SU-DHL-6 (cell line): Measurements from ENCODE around the gene GNE.

ENCODE experiments used
- EZH2phosphoT487 ChIP-seq: fragments of 200-600 bp; sonication (generic), shearing (Covaris generic); conservative IDR thresholded peaks from 2 replicates; pipeline ENCODE4 v1.6.1; 2018; ENCODE audit warnings: mild to moderate bottlenecking, antibody characterized with exemption, low read length, moderate library complexity, mixed read lengths
- TF ChIP-seq, protein P1 (sequence below): fragments of 200-600 bp; sonication (generic); IDR thresholded peaks from one replicate; pipeline ENCODE4 v1.5.1; 2017; ENCODE audit warnings: antibody characterized with exemption, mild to moderate bottlenecking, low read length, moderate library complexity; ENCODE audit not compliant: insufficient read depth, poor library complexity, severe bottlenecking

DNA sequence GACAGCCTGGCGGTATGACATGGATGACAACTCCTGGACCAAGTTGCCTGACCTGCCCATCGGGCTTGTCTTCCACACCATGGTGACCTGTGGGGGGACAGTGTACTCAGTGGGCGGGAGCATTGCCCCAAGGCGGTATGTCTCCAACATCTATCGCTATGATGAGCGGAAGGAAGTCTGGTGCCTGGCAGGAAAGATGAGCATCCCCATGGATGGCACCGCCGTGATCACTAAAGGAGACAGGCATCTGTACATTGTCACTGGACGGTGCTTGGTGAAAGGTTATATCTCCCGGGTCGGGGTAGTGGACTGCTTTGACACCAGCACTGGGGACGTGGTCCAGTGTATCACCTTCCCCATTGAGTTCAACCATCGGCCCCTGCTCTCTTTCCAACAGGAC lies 87.7 kb downstream of the GNE start:
- TF ChIP-seq, protein P1, sequence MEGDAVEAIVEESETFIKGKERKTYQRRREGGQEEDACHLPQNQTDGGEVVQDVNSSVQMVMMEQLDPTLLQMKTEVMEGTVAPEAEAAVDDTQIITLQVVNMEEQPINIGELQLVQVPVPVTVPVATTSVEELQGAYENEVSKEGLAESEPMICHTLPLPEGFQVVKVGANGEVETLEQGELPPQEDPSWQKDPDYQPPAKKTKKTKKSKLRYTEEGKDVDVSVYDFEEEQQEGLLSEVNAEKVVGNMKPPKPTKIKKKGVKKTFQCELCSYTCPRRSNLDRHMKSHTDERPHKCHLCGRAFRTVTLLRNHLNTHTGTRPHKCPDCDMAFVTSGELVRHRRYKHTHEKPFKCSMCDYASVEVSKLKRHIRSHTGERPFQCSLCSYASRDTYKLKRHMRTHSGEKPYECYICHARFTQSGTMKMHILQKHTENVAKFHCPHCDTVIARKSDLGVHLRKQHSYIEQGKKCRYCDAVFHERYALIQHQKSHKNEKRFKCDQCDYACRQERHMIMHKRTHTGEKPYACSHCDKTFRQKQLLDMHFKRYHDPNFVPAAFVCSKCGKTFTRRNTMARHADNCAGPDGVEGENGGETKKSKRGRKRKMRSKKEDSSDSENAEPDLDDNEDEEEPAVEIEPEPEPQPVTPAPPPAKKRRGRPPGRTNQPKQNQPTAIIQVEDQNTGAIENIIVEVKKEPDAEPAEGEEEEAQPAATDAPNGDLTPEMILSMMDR, result no peak
- TF ChIP-seq EZH2phosphoT487, result no peak
